Stomach (tissue), 4 donors: ENCODE measurements around the gene CUX1.

ENCODE experiments used
- POLR2AphosphoS5 ChIP-seq, 3 donors: sonication (generic); formaldehyde crosslinking; IDR thresholded peaks; one replicate each; pipeline ENCODE4 v1.6.1; 2016; ENCODE audit warnings: antibody characterized with exemption in 3 of 3
- TF ChIP-seq, protein P1 (sequence below), 7 experiments: fragments of 450-650 bp in 4 of 7; fragments of 200-600 bp in 3 of 7; sonication (generic) in 3 of 7; IDR thresholded peaks; one replicate each; pipeline ENCODE4 v1.5.1; 2016 to 2019; ENCODE audit warnings: antibody characterized with exemption in 7 of 7, control low read depth in 2 of 7, mild to moderate bottlenecking in 1 of 7

DNA sequence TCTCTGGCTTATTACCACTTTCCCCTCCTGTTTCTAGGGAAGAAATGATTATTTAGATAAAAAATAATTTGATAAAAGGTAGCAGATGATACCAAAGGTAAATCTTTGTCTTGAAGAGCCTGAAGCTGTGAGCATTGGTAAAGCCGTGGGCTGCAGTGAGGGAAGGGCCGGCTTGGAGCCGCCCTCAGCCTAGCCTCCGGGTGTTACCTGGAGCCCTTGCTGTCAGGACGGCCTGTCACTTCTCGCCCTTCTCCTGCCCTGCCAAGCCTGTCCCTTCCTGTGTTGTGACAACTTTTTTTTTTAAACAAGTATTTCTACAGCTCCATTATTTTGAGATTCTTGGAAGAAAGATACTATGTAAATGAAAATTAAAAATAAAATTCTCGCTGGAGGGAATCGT lies 7.0 kb downstream of the CUX1 start:
- no peak for TF ChIP-seq POLR2AphosphoS5 (IDR thresholded peaks at IDR 0.05)
- TF ChIP-seq, protein P1, sequence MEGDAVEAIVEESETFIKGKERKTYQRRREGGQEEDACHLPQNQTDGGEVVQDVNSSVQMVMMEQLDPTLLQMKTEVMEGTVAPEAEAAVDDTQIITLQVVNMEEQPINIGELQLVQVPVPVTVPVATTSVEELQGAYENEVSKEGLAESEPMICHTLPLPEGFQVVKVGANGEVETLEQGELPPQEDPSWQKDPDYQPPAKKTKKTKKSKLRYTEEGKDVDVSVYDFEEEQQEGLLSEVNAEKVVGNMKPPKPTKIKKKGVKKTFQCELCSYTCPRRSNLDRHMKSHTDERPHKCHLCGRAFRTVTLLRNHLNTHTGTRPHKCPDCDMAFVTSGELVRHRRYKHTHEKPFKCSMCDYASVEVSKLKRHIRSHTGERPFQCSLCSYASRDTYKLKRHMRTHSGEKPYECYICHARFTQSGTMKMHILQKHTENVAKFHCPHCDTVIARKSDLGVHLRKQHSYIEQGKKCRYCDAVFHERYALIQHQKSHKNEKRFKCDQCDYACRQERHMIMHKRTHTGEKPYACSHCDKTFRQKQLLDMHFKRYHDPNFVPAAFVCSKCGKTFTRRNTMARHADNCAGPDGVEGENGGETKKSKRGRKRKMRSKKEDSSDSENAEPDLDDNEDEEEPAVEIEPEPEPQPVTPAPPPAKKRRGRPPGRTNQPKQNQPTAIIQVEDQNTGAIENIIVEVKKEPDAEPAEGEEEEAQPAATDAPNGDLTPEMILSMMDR (IDR thresholded peaks at IDR 0.05), result no peak
